ENCODE results near the gene SNX20.

Gene SNX20

GRCh38 chr16:50632927-50633800 lies 47.9 kb downstream of the SNX20 start:
- no peak for DNase-seq

DNA sequence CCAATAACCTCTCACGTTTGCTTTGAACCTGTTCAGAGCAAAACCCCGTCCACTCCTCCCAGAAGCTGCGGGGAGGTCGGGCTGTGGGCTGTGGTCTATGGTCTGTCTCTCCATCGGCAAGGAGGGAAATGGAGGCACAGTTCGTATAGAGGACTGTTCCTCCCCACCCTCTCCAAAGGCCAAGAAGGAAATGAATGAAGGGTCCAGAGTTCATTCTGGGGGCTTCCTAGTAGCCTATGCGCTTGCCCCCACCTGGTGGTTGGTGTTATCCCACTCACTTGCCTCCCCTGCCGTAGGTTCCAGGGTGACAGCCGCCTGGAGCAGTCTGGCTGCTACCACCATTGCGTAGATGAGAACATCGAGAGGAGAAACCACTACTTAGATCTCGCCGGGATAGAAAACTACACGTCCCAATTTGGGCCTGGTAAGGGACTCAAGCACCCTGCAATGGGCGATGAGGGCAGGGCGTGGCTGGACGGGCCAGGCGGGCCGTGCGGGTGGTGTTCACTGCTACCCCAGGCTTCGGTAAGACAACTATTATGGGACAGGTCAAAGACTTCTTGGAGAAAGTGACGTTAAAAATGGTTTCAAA lies 49.0 kb downstream of the SNX20 start:
- no peak for DNase-seq

DNA sequence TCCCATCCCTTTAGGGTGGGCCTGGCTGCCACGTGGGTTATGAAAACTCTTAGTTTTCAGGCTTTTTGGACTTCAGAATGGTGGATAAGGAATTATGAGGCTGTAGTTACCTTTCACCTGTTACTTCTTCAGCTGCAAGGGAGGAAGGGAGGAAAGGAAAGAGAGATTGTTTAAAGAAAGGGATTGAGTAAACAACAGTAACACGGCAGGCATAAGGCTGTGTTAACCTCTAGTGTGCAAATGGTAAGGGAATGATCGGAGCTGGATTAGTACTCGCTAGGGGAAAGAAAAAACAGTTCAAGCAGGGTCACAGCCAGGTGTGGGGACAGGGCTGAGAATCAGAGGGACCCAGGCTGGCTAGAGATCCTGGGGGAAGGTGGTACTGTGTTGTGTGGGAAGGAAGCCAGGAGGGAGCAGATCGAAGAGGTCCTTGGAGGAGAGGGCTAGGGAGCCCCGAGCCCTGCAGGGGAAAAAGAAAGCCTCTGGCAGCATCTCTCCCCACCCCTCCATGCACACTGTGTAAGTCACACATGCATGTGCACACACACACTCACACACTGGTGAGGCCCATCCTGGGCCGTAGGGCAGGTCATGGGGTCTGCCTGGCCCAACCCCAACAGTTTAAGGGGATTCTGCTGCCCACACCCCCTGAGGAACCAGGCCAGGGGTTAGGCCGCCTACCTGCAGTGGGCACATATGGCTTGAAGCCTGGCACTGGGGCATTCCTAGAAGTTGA lies 49.7 kb downstream of the SNX20 start:
- DNase-seq = no peak

DNA sequence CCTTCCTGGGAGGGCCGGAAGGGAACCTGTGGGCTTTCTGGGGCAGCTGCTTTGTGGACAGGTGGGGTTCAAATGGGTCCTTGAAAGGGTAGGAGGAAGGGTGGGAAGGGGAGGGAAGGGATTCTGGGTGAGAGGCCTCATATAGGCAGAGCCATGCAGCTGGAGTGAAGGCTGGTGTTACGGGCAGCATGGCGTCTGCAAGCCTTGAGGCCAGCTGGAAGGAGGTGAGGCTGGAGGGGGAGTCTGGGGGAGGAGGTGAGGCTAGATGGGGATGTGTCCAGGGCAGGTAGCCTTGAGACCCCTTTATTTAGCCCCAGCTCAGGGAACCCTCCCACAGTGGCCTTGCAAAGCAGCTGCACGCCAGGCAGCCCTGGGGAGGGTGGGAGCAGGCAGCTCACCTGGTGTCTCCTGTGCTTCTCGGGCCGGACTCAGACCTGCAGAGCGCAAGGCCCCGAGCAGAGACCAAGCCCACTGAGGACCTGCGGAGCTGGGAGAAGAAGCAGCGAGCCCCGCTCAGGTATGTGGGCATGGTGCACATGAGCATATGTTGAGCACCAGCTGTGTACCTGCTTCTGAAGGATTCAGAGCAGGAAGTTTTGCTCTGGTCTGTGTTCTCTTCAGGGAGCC lies 50.6 kb downstream of the SNX20 start:
- DNase-seq = no peak

- no peak for DNase-seq
These were observed 51.8 kb downstream of the SNX20 start for GRCh38 chr16:50629334-50629733.

DNA sequence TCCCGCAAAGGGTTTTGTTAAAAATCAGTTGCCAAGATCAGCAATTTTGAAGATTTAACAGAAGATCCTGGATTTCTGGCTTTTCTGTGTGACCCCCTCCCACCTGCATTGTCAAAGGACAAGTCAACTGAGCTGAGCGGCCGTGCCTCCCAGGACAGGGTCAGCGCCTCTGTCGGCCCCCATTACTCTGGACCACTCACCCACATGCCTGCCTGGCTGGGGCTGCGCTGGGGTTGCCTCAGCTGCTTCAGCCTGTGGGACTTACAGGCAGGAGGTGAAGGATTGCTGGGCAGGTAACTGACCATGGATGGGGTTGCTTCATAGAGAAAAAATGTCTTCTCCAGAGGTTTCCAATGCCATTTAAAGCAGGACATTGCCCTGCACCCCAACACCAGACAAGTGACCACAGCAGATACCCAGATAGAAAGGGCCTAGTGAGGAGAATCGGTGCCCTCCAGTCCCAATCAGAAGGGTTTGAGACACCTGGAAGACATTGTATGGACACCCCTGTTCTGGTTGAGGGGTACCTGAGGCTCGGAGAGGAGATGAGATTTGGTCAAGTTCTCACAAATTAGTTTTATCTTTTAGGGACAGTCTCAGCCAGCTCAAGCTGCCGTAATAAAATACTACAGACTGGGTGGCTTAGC lies 52.8 kb downstream of the SNX20 start:
- no peak for DNase-seq

DNA sequence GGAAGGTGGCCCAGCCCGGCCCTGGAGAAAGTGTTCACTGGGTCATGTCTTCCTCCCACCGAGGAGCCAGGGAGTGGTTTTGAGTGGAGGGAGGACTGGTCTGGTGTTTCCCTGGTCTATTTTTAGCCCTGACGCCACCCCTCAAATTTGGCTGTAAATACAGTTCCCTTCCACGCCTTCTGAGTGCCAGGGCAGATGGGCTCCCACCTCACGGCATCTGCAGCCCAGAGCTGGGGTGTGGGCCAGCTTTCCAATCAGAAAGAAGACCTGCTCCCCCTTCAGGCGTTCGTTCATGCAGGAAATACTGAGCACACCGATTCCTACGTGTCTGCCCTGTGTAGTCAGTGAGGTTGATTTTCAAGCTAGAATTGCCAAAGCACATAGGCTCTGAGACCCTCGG lies 53.7 kb downstream of the SNX20 start:
- DNase-seq = peak; percentile 56

DNA sequence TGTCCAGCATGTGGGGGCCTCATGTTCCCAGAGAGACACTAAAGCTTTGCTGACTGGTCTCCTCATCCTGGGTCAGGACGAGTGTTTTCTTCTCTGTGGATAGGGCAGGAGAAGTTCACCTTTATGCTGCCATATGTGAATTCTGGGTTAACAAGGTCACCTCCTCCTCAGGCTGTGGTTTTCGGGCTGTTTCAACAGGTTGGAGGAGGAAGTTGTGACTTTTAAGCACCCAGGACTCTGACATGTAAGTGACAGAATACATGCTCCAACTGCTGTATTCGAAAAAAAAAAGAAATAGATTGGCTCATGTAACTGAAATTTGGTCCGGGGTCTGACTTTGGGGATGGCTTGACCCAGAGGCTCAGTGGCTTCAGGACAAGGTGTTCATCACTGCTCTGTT lies 54.2 kb downstream of the SNX20 start:
- no peak for DNase-seq

DNA sequence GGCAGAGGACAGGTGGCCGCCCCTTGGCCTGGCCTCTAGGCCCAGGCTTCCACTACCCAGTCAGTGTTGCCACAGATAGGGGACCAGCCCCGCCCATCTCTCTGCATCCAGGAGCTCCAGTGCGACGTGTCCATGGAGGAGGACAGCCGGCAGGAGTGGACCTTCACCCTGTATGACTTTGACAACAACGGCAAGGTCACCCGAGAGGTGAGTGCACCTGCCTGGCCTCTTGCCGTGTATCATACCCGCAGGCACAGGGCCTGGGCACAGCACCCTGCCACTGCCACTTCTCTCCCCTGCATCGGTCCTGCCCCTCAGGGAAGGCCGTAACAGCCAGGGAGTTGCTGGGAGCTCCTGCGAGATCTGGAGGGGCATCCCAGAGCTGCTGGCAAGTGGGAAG lies 55.7 kb downstream of the SNX20 start:
- no peak for DNase-seq

DNA sequence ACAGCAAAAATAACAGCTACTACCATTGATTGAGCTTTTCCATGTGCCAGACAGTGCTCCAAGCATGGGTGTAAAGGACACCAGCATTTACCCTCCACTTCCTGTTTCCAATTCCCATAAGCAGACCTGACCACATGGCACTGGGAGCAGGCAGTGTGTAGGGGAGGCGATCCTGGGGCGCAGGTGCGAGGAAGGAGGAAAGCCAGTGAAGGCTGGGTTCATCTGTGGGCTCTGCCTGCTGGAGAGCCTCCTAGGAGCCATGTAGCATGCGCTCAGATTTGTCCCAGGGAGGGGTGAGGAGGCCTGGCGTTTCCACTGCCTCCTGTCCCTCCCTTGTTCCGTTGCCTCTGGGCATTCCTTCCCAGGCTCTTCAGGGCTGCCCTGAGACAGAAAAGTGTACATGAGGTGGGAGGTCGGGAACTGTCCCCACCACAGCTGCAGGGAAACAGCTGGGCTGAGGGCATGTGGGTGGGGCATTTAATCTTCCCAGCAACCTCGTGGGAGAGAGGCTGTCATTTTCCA lies 56.6 kb downstream of the SNX20 start:
- no peak for DNase-seq

DNA sequence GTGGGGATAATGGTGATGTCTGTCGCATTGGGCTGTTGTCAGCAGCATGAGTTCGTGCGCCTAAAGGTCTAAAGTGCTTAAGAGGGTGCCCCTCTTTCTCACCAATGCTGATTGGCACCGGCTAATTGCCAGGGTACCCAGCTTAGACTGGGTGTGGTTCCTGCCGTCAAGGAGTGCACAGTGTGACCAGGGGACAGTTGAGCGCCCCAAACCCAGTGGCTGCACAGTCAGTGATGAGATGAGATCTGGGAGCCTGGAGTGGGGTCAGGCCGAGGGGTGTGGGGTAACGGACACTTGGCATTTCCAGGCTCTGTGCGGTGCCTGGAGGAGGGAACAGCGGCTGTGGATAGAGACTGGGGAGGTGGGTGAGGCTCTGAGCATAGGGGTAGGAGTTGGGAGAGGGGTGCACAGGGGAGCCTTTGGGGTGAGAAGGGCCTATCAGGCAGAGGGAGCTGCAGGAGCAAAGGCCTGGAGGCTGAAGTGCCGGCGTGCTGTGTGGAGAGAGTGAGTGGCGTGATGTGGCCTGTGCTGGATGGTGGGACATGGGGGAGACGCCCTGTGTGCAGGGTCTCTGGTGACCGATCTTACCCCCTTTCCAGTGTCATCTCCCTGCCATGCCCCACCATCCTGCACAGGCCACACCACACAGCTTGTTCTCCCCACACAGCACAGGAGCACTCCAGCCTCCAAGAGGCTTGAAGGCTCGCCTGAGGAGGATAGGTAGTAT lies 58.3 kb downstream of the SNX20 start:
- DNase-seq = no peak

DNA sequence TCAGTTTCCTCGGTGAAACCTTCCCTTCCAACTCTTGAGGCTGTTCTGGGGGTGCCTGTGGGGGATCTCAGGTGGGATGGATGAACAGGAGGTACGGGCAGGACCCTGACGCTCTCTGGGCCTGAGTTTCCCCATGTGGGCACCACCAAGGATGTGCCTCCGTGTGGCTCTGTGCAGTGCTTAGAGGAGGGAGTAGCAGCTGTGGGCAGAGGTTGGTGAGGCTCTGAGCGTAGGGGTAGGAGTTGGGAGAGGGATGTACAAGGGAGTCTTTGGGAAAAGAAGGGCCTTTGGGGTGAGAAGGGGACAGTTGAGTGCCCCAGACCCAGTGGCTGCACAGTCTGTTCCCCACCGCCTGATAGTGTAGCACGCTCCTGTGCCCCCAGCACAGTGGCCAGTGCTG lies 59.1 kb downstream of the SNX20 start:
- DNase-seq = no peak
